HG02884 (cell line): ENCODE measurements around the gene PMFBP1.
A peak's percentile ranks its signal among the peaks of the same experiment; 100 is the strongest.

Source experiments
- ATAC-seq: cut with Tn5 transposase; IDR thresholded peaks from one replicate; pipeline ENCODE4 v1.9.1; 2021; ENCODE audit warnings: mild to moderate bottlenecking, moderate library complexity; ENCODE audit not compliant: unreplicated experiment

The PMFBP1 gene

GRCh38 chr16:72172105-72173034, at the start of gene PMFBP1:
TSS of gene PMFBP1 (minus strand) at chr16:72172155. CDS start at chr16:72171208, 947 bp downstream.
- peak; percentile 98 for ATAC-seq

- ATAC-seq = no peak
Observed at GRCh38 chr16:72221630-72222024, 49.7 kb upstream of the PMFBP1 start.

- no peak for ATAC-seq
Observed at GRCh38 chr16:72220875-72221629, 49.1 kb upstream of the PMFBP1 start.

- no peak for ATAC-seq
Observed at GRCh38 chr16:72219282-72219681, 47.3 kb upstream of the PMFBP1 start.

- ATAC-seq = no peak
Observed at GRCh38 chr16:72216767-72217166, 44.8 kb upstream of the PMFBP1 start.

- no peak for ATAC-seq
Observed at GRCh38 chr16:72214821-72215220, 42.9 kb upstream of the PMFBP1 start.

- ATAC-seq = no peak
Observed at GRCh38 chr16:72211110-72211509, 39.2 kb upstream of the PMFBP1 start.

GRCh38 chr16:72210555-72210954, 38.6 kb upstream of the PMFBP1 start:
- ATAC-seq = peak; percentile 87

GRCh38 chr16:72210072-72210471, 38.1 kb upstream of the PMFBP1 start:
- no peak for ATAC-seq

- no peak for ATAC-seq
Observed at GRCh38 chr16:72206299-72206698, 34.3 kb upstream of the PMFBP1 start.

- peak; percentile 75 for ATAC-seq
Observed at GRCh38 chr16:72203401-72203800, 31.4 kb upstream of the PMFBP1 start.

- no peak for ATAC-seq
Observed at GRCh38 chr16:72202014-72202413, 30.1 kb upstream of the PMFBP1 start.

GRCh38 chr16:72201387-72201786, 29.4 kb upstream of the PMFBP1 start:
- no peak for ATAC-seq

- no peak for ATAC-seq
Observed at GRCh38 chr16:72199761-72200337, 27.9 kb upstream of the PMFBP1 start.

GRCh38 chr16:72198771-72199201, 26.8 kb upstream of the PMFBP1 start:
- no peak for ATAC-seq

GRCh38 chr16:72198021-72198711, 26.2 kb upstream of the PMFBP1 start:
- no peak for ATAC-seq

GRCh38 chr16:72197545-72197944, 25.6 kb upstream of the PMFBP1 start:
- no peak for ATAC-seq

- no peak for ATAC-seq
Observed at GRCh38 chr16:72195609-72196008, 23.7 kb upstream of the PMFBP1 start.

- ATAC-seq = no peak
Observed at GRCh38 chr16:72191551-72191950, 19.6 kb upstream of the PMFBP1 start.

GRCh38 chr16:72189865-72190371, 18.0 kb upstream of the PMFBP1 start:
- no peak for ATAC-seq

- no peak for ATAC-seq
Observed at GRCh38 chr16:72188541-72188940, 16.6 kb upstream of the PMFBP1 start.
